SK-N-SH treated with all-trans-retinoic acid at 6 μM for 48 hours (cell line): ENCODE results near the gene INTU.

Experiments
- ATAC-seq: fragments of 200-7000 bp; cut with Tn5 transposase; 3 replicates; pipeline ENCODE4 v1.9.1; 2020; ENCODE audit warnings: mild to moderate bottlenecking, moderate library complexity
- ARNTL ChIP-seq: fragments of 450-650 bp; formaldehyde crosslinking; IDR thresholded peaks from 2 replicates; pipeline ENCODE4 v1.5.0; 2020; ENCODE audit warnings: low read depth, mild to moderate bottlenecking, moderate library complexity, borderline replicate concordance
- BACH2 ChIP-seq: fragments of 250-450 bp; sonication (Bioruptor Pico); IDR thresholded peaks from 2 replicates; pipeline ENCODE4 v1.9.0; 2021; ENCODE audit warnings: mild to moderate bottlenecking, borderline replicate concordance
- CSDC2 ChIP-seq: fragments of 250-450 bp; sonication (Bioruptor Pico); IDR thresholded peaks from 2 replicates; pipeline ENCODE4 v1.5.0; 2020; ENCODE audit warnings: mild to moderate bottlenecking, moderate library complexity
- ESRRG ChIP-seq: fragments of 250-450 bp; sonication (Bioruptor Pico); IDR thresholded peaks from 2 replicates; pipeline ENCODE4 v1.6.1; 2021; ENCODE audit warnings: mild to moderate bottlenecking
- GLIS3 ChIP-seq: fragments of 250-450 bp; sonication (Bioruptor Pico); IDR thresholded peaks from 2 replicates; pipeline ENCODE4 v1.5.0; 2020; ENCODE audit warnings: mild to moderate bottlenecking, moderate library complexity
- ISL1 ChIP-seq: fragments of 250-450 bp; sonication (Bioruptor Pico); IDR thresholded peaks from 2 replicates; pipeline ENCODE4 v2.1.2; 2022; ENCODE audit warnings: mild to moderate bottlenecking, moderate library complexity
- OSR1 ChIP-seq: fragments of 250-450 bp; sonication (Bioruptor Pico); IDR thresholded peaks from 2 replicates; pipeline ENCODE4 v1.8.0; 2022; ENCODE audit warnings: moderate library complexity, mild to moderate bottlenecking, inconsistent platforms
- PATZ1 ChIP-seq: fragments of 250-450 bp; sonication (Bioruptor Pico); IDR thresholded peaks from 2 replicates; pipeline ENCODE4 v1.8.0; 2020; ENCODE audit warnings: mild to moderate bottlenecking, moderate library complexity, borderline replicate concordance
- PPARA ChIP-seq: fragments of 250-450 bp; sonication (Bioruptor Pico); IDR thresholded peaks from 2 replicates; pipeline ENCODE4 v1.5.0; 2020; ENCODE audit warnings: mild to moderate bottlenecking, borderline replicate concordance
- RARB ChIP-seq: fragments of 250-450 bp; sonication (Bioruptor Pico); IDR thresholded peaks from 2 replicates; pipeline ENCODE4 v1.8.0; 2021; ENCODE audit warnings: mild to moderate bottlenecking, moderate library complexity
- SNAI2 ChIP-seq: fragments of 250-450 bp; sonication (Bioruptor Pico); IDR thresholded peaks from 2 replicates; pipeline ENCODE4 v1.5.0; 2020; ENCODE audit warnings: mild to moderate bottlenecking, moderate library complexity
- TCF4 ChIP-seq: fragments of 250-450 bp; sonication (Bioruptor Pico); IDR thresholded peaks from 2 replicates; pipeline ENCODE4 v1.8.0; 2021; ENCODE audit warnings: mild to moderate bottlenecking, moderate library complexity, borderline replicate concordance
- TOX ChIP-seq: fragments of 250-450 bp; sonication (Bioruptor Pico); IDR thresholded peaks from 2 replicates; pipeline ENCODE4 v1.8.0; 2021; ENCODE audit warnings: mild to moderate bottlenecking, moderate library complexity, borderline replicate concordance
- ZC3H10 ChIP-seq: fragments of 250-450 bp; sonication (Bioruptor Pico); IDR thresholded peaks from 2 replicates; pipeline ENCODE4 v1.5.1; 2021; ENCODE audit warnings: mild to moderate bottlenecking, moderate library complexity
- ZFP3 ChIP-seq: fragments of 250-450 bp; sonication (Bioruptor Pico); IDR thresholded peaks from 2 replicates; pipeline ENCODE4 v1.5.0; 2020; ENCODE audit warnings: mild to moderate bottlenecking, moderate library complexity
- ZFP30 ChIP-seq: fragments of 450-650 bp; formaldehyde crosslinking; IDR thresholded peaks from 2 replicates; pipeline ENCODE4 v1.5.0; 2022; ENCODE audit warnings: mild to moderate bottlenecking, moderate library complexity
- ZNF565 ChIP-seq: fragments of 450-650 bp; formaldehyde crosslinking; conservative IDR thresholded peaks from 2 replicates; pipeline ENCODE4 v1.5.0; 2020; ENCODE audit warnings: low read depth, mild to moderate bottlenecking, moderate library complexity
- ZNF70 ChIP-seq: fragments of 450-650 bp; formaldehyde crosslinking; IDR thresholded peaks from 2 replicates; pipeline ENCODE4 v1.5.0; 2020; ENCODE audit warnings: mild to moderate bottlenecking, moderate library complexity
- ZNF8 ChIP-seq: fragments of 450-650 bp; formaldehyde crosslinking; IDR thresholded peaks from 2 replicates; pipeline ENCODE4 v1.5.0; 2020; ENCODE audit warnings: mild to moderate bottlenecking, moderate library complexity
- TF ChIP-seq, protein P1 (sequence below): fragments of 250-450 bp; sonication (Bioruptor Pico); IDR thresholded peaks from 2 replicates; pipeline ENCODE4 v1.5.1; 2020; ENCODE audit warnings: low read depth, mild to moderate bottlenecking, moderate library complexity
- TF ChIP-seq, protein P2 (sequence below): fragments of 250-450 bp; sonication (Bioruptor Pico); IDR thresholded peaks from 2 replicates; pipeline ENCODE4 v1.5.0; 2020; ENCODE audit warnings: mild to moderate bottlenecking, moderate library complexity
- TF ChIP-seq, protein P3 (sequence below): fragments of 250-450 bp; sonication (Bioruptor Pico); IDR thresholded peaks from 2 replicates; pipeline ENCODE4 v1.5.1; 2021; ENCODE audit warnings: mild to moderate bottlenecking, moderate library complexity
- TF ChIP-seq, protein P4 (sequence below): fragments of 250-450 bp; sonication (Bioruptor Pico); IDR thresholded peaks from 2 replicates; pipeline ENCODE4 v1.8.0; 2021; ENCODE audit warnings: low read depth, mild to moderate bottlenecking, moderate library complexity, borderline replicate concordance

INTU gene

GRCh38 chr4:127660284-127660885, 27.6 kb downstream of the INTU start:
- TF ChIP-seq, protein P1, sequence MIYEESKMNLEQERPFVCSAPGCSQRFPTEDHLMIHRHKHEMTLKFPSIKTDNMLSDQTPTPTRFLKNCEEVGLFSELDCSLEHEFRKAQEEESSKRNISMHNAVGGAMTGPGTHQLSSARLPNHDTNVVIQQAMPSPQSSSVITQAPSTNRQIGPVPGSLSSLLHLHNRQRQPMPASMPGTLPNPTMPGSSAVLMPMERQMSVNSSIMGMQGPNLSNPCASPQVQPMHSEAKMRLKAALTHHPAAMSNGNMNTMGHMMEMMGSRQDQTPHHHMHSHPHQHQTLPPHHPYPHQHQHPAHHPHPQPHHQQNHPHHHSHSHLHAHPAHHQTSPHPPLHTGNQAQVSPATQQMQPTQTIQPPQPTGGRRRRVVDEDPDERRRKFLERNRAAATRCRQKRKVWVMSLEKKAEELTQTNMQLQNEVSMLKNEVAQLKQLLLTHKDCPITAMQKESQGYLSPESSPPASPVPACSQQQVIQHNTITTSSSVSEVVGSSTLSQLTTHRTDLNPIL (CRISPR knock-in tag), result no peak
- TF ChIP-seq ZC3H10 (CRISPR knock-in tag), result no peak
- no peak for TF ChIP-seq SNAI2 (CRISPR knock-in tag)
- TF ChIP-seq, protein P2, sequence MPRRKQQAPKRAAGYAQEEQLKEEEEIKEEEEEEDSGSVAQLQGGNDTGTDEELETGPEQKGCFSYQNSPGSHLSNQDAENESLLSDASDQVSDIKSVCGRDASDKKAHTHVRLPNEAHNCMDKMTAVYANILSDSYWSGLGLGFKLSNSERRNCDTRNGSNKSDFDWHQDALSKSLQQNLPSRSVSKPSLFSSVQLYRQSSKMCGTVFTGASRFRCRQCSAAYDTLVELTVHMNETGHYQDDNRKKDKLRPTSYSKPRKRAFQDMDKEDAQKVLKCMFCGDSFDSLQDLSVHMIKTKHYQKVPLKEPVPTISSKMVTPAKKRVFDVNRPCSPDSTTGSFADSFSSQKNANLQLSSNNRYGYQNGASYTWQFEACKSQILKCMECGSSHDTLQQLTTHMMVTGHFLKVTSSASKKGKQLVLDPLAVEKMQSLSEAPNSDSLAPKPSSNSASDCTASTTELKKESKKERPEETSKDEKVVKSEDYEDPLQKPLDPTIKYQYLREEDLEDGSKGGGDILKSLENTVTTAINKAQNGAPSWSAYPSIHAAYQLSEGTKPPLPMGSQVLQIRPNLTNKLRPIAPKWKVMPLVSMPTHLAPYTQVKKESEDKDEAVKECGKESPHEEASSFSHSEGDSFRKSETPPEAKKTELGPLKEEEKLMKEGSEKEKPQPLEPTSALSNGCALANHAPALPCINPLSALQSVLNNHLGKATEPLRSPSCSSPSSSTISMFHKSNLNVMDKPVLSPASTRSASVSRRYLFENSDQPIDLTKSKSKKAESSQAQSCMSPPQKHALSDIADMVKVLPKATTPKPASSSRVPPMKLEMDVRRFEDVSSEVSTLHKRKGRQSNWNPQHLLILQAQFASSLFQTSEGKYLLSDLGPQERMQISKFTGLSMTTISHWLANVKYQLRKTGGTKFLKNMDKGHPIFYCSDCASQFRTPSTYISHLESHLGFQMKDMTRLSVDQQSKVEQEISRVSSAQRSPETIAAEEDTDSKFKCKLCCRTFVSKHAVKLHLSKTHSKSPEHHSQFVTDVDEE (CRISPR knock-in tag), result no peak
- TF ChIP-seq ZNF8 (CRISPR knock-in tag), result no peak
- no peak for TF ChIP-seq TCF4
- no peak for TF ChIP-seq ESRRG (CRISPR knock-in tag)
- no peak for TF ChIP-seq ZFP3 (CRISPR knock-in tag)
- TF ChIP-seq OSR1 (CRISPR knock-in tag), result no peak
- TF ChIP-seq ZNF565 (CRISPR knock-in tag), result no peak
- TF ChIP-seq ZFP30, result no peak
- TF ChIP-seq ARNTL (CRISPR knock-in tag), result no peak
- TF ChIP-seq RARB, result no peak
- TF ChIP-seq, protein P3, sequence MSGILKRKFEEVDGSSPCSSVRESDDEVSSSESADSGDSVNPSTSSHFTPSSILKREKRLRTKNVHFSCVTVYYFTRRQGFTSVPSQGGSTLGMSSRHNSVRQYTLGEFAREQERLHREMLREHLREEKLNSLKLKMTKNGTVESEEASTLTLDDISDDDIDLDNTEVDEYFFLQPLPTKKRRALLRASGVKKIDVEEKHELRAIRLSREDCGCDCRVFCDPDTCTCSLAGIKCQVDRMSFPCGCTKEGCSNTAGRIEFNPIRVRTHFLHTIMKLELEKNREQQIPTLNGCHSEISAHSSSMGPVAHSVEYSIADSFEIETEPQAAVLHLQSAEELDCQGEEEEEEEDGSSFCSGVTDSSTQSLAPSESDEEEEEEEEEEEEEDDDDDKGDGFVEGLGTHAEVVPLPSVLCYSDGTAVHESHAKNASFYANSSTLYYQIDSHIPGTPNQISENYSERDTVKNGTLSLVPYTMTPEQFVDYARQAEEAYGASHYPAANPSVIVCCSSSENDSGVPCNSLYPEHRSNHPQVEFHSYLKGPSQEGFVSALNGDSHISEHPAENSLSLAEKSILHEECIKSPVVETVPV (CRISPR knock-in tag), result no peak
- TF ChIP-seq TOX, result no peak
- TF ChIP-seq, protein P4, sequence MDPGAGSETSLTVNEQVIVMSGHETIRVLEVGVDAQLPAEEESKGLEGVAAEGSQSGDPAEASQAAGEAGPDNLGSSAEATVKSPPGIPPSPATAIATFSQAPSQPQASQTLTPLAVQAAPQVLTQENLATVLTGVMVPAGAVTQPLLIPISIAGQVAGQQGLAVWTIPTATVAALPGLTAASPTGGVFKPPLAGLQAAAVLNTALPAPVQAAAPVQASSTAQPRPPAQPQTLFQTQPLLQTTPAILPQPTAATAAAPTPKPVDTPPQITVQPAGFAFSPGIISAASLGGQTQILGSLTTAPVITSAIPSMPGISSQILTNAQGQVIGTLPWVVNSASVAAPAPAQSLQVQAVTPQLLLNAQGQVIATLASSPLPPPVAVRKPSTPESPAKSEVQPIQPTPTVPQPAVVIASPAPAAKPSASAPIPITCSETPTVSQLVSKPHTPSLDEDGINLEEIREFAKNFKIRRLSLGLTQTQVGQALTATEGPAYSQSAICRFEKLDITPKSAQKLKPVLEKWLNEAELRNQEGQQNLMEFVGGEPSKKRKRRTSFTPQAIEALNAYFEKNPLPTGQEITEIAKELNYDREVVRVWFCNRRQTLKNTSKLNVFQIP, result no peak
- TF ChIP-seq PATZ1 (CRISPR knock-in tag), result no peak
- no peak for TF ChIP-seq CSDC2 (CRISPR knock-in tag)
- no peak for TF ChIP-seq PPARA (CRISPR knock-in tag)
- TF ChIP-seq BACH2, result no peak
- ATAC-seq, result no peak

GRCh38 chr4:127667116-127667515, 34.4 kb downstream of the INTU start:
- ATAC-seq, result no peak
- TF ChIP-seq ZNF565 (CRISPR knock-in tag) (no peak), CSDC2 (CRISPR knock-in tag) (no peak), ZFP30 (no peak), TCF4 (no peak), PPARA (CRISPR knock-in tag) (no peak), ISL1 (CRISPR knock-in tag) (no peak), GLIS3 (CRISPR knock-in tag) (no peak), ZNF70 (CRISPR knock-in tag) (no peak), ESRRG (CRISPR knock-in tag) (no peak)
- TF ChIP-seq, protein P4, result no peak
- TF ChIP-seq, protein P3 (CRISPR knock-in tag), result no peak
- TF ChIP-seq, protein P2 (CRISPR knock-in tag), result no peak
